ENCODE measurements around the gene CXCL14. TPM values are rescaled to one million over a fixed set of nuclear protein-coding genes. Genes with fewer than 3 reads are reported as not detected.
"Not testable (repeated sequence)": the region's sequence is repeated elsewhere in the genome, so short reads cannot be mapped to it uniquely, and the experiment has no call there.

The CXCL14 gene
- polyA plus RNA-seq, 4 donors: 18.0 to 45.3 (median 38.3) TPM

- no peak for DNase-seq (ENCODE audit: low read depth in 4 of 4, low spot score in 3 of 4)
Measured at GRCh38 chr5:135546912-135547311, 31.9 kb downstream of the CXCL14 start.

DNA sequence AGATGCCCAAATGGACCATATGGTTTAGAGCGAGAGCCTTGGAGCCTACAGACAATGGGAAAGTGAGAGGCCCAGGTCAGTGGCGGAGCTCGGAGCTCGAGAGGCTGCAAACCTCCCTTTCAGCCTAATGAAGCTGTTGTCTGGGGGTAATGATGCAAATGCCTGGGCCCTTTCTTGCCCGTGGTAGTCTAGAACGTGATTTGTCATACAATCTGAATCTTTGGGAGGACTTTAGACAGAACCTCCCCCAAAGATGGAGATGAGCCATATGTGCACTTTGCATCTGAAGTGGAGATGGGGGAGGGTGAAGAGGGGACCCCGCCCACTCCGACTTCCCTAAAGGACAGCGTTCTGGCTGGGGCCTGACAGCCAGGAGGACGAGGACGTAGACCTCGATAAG lies 32.7 kb downstream of the CXCL14 start:
- no peak for DNase-seq (ENCODE audit: low read depth in 4 of 4, low spot score in 3 of 4)

DNA sequence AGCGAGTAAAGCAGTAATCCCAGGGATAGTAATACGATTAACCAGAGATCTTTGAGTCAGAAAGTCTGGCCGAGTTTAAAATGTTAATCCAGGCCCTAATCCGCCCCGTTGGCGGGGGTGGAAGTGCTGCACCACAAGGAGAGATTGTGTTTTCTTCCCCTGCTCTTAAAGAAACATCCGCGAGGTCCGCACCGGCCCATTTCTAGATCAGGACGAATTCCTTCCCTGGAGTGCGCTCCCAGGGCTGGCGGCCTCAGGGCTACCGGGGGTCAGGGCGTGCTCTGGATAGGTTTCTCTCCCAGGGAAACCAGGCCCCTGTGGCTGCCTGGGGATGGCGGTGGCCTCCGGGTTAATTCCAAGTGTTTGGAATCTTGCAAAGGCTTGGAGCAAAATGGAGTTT lies 33.7 kb downstream of the CXCL14 start:
- DNase-seq (ENCODE audit: low read depth in 4 of 4, low spot score in 3 of 4): no peak

DNA sequence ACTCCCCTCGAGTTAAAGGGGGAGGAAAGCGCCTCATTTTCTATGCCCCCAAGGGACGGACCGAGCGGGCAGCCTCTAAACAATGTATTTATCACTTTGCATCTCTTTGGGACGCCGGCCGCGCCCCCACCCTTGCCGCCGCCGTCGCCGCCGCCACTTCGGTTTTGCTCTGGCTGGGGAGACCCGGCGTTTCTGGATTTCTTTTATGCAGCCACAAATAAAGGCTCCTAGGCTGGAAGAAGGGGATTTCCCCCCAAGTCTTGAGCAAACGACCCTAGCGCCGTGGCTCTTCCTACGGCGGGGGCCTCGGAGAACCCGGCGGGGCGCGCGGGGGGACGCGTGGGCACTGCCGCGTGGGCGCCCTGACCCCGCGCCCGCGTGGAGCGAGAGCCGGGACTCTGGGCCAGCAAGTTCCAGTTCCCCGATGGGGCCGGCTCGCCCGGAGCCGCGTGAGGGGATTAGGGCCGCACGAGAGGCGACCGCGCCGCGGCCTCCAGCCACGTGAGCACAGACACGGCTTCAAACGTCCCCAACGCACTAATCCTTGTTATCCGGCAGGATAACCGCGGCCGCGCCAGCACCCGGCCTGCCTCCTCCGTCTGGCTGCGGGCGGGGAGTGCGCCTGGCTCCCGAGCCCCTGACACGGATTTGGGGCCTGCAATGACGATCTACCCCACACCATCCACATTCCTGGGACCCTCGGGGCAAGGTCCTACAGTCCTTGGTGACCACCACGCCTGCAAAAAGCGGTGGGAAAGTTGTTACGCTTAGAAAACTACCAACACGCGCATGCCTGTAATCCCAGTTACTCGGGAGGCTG lies 35.1 kb downstream of the CXCL14 start:
- no peak for DNase-seq (ENCODE audit: low read depth in 4 of 4, low spot score in 3 of 4)

GRCh38 chr5:135543001-135543484 lies 35.7 kb downstream of the CXCL14 start:
- no peak for DNase-seq (ENCODE audit: low read depth in 4 of 4, low spot score in 3 of 4)

- DNase-seq (ENCODE audit: low read depth in 4 of 4, low spot score in 3 of 4): no peak
Measured at GRCh38 chr5:135541807-135542502, 36.8 kb downstream of the CXCL14 start.

DNA sequence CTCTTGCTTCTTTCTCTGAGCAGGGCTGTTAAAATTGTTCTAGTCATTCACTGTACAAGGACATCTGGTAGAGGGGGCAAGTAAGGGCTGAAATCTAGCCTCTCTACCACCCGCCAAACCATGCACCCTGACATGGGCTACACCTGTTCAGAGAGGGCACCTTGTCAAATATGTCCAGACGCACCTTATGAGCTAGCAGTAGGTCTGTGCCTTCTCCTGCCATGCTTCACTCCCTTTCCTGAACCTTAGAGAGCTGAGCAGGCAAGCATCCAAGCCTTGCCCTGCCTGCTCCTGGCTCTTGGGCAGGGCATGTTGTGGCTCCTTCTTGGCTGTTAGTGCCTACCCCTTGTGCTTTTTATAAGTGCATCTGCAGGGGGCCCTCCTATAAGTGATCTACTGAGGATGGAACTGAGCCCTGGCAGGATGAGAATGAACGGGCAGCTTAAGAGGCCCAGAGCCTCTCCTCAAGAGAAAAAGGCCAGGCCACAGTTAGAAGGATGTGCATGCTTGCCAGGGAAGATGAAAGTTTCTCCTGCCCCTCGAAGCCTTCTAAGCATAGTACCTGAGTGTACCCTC lies 39.3 kb downstream of the CXCL14 start:
- DNase-seq (ENCODE audit: low read depth in 4 of 4, low spot score in 3 of 4): no peak

DNA sequence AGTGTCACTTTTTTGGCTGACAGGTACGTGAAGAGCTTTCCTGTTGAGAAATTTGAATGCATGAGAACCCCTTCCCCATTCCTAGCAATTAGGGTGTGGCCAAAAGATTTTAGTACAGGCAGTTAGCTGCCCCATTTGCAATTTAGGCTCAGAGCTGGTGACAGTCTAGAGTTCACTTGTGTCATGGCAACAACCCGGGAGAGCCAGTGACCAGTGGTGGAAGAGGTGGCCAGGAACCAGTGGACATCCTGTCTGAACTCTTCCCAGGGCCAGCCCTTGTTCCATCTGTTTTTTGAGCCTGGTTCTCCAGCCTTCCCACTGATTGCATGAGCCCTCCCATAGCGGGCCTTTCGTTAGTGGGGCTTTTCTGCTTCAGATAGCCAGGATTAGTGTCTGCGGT lies 40.5 kb downstream of the CXCL14 start:
- DNase-seq (ENCODE audit: low read depth in 4 of 4, low spot score in 3 of 4): no peak

- no peak for DNase-seq (ENCODE audit: low read depth in 4 of 4, low spot score in 3 of 4)
Measured at GRCh38 chr5:135537745-135538144, 41.0 kb downstream of the CXCL14 start.

- DNase-seq (ENCODE audit: low read depth in 4 of 4, low spot score in 3 of 4): no peak
Measured at GRCh38 chr5:135537271-135537670, 41.5 kb downstream of the CXCL14 start.

DNA sequence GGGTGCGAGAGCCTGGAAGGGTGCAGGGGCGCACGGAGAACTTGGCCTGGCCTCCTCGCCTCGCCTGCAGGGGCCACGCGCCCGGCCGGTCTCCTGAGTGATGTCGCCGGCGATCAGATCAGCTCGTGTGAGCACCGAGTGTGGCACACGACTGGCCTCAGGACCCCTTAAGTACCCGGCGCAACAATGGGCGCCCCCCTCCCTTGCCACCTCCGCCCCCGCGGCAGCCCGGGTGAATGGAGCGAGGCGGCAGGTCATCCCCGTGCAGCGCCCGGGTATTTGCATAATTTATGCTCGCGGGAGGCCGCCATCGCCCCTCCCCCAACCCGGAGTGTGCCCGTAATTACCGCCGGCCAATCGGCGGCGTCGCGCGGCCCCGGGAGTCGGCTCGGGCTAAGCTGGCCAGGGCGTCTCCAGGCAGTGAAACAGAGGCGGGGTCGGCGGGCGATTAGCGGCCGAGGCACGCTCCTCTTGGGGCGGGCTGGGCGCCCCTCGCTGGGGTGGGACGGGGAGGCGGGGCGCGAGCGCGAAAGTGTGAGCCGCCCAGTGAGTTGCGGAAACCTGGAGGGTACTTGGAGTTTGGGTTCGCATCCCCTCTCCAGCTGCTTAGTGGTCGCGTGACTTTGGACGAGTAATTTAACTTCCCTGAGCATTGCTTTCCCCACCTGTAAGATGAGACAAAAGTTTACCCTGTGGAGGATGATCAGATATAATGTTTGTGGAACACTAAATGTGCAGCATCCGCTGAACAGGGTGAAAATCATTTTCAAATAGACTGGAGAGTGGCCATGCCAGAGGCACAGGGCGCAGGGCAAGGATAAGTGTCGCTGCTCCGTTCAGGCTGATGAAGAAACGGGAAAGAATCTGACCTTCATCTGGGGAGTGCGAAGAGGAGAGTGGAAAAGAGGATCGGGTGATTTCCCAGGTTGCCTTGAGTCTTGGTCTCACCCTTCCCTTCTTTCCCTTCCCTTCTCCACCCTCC lies 42.7 kb downstream of the CXCL14 start, which contains the start of gene NEUROG1:
TSS of gene NEUROG1 (minus strand) at position 145 of the 982 bp plus-strand sequence. CDS start 274 bp downstream, outside the sequence.
- no peak for DNase-seq (ENCODE audit: low read depth in 4 of 4, low spot score in 3 of 4)

DNA sequence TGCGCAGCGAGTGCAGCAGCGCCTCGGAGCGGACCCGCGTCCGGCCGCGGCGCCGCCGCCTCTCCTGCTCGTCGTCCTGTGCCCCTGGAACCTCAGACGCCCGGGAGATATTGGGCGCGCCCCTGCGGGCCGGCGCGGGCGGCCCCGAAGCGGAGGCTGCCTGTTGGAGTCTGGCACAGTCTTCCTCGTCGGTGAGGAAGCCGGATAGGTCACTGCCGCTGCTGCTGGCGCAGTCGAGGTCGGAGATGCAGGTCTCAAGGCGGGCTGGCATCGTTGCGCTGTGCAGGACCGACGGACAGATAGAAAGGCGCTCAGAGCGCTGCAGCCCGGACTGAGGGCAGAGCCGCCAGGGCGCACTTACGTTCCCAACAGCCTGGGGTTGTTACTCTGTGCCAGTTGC lies 43.4 kb downstream of the CXCL14 start:
- no peak for DNase-seq (ENCODE audit: low read depth in 4 of 4, low spot score in 3 of 4)

DNA sequence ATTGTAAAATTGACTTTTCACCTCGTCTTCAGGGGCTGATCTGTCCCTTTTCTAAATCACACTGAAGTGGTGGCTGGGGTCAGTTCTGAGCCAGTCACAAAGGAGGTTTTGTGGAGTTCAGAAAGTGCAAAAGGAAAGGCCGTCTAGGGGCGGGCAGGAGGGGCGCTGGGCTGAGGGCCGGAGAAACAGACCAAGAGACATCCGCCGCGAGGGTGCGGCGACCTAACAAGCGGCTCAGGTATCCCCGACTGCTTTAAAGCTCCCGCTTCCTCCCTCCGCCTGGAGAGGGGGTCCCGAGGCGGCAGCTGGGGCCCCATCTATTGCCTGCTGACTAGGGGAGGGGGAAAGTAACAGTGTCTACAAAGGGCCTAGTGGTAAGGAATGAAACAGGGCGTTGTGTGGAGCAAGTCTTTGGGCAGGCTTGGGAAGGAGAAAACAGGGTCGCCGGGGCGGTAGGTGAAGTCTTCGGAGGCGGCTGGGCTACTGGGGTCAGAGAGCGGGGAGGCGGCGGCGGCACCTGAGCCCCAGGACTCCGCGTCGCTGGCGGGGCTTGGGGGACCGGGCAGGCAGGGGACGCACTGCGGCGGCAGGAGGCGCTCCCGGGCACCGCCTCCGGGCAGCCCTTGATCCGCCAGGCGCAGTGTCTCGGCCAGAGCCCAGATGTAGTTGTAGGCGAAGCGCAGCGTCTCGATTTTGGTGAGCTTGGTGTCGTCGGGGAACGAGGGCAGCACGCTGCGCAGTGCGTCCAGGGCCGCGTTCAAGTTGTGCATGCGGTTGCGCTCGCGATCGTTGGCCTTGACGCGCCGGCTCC lies 44.0 kb downstream of the CXCL14 start:
- no peak for DNase-seq (ENCODE audit: low read depth in 4 of 4, low spot score in 3 of 4)

GRCh38 chr5:135533794-135534193 lies 45.0 kb downstream of the CXCL14 start:
- no peak for DNase-seq (ENCODE audit: low read depth in 4 of 4, low spot score in 3 of 4)

DNA sequence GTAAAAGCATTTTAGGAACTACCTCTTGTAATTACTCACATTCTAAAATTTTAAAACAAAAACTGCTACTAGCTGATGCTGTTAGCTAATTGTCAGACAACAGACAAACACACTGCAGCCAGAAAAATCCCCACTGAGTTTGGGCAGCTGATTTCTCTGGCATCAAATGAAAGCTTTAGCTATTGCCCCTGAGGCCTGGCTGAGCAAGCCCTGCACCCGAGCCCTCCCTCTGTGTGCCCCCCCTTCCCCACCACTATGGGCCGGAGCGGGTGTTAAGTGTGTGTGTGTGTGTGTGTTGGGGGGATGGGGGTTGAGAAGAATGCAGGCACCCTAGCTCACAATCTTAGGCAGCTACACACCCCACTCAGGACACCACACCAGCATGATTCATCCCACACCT lies 45.5 kb downstream of the CXCL14 start:
- DNase-seq (ENCODE audit: low read depth in 4 of 4, low spot score in 3 of 4): no peak

DNA sequence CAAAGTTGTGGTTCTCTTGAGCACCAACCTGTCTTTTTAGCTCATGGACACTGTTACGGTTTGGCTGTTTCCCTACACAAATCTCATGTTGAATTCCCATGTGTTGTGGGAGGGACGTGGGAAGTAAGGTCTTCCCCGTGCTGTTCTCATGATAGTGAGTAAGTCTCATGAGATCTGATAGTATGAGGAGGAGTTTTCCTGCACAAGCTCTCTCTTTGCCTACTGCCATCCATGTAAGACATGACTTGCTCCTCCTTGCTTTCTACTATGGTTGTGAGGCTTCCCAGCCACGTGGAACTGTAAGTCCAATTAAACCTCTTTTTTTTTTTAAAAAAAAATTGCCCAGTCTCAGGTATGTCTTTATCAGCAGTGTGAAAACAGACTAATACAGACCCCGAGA lies 49.2 kb downstream of the CXCL14 start:
- not testable (repeated sequence) for DNase-seq (ENCODE audit: low read depth in 4 of 4, low spot score in 3 of 4)

DNA sequence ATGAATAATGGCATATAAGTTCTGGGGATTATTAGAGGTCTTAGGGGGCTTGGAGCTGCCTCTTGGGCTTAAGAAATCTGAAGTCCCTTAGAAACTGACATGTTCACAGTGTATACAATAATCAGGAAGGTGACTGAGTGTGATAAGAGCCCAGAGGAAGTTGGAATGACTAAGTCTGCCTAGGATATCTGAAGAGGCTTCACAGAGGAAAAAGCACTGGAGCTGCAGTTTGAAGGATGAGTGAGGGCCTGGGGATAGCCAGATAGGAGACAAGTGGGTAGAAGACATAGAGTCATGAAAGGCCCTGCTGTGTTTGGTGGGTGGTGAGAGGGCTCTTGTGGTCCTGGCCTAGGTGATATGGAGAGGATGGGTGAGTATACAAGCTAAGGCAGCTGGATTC lies 51.9 kb downstream of the CXCL14 start:
- DNase-seq (ENCODE audit: low read depth in 4 of 4, low spot score in 3 of 4): no peak

DNA sequence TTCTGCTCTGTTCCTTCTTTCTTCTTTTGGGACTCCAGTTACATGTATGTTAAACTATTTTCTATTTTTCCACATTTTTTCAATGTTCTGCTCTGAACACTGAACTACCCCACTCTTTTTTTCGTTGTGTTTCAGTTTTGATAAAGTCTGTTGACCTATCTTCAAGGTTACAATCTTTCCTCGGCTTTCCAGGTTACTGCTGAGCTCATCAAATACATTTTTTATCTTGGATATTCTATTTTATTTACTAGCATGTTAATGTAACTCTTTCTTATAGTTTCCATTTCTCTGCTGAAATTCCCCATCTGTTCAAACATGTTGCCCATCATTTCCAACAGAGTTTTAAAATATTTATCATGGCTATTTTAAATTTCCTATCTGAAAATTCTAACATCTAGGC lies 56.8 kb downstream of the CXCL14 start:
- no peak for DNase-seq (ENCODE audit: low read depth in 4 of 4, low spot score in 3 of 4)

Measured in right renal pelvis (tissue), 4 donors.